ENCODE data around the gene SYNE3. TPM values are rescaled to one million over a fixed set of nuclear protein-coding genes. Genes with fewer than 3 reads are reported as not detected.

Gene SYNE3
- total RNA-seq: 10 to 100 TPM; 47.7 to 52.2 TPM
- 1 to 10 TPM; 4.3 to 9.0 TPM for polyA plus RNA-seq

- H3K9me3 Mint-ChIP-seq: no peaks in the 10 kb centered on the region
- Histone ChIP-seq H3K27ac (ENCODE audit: low read depth, low read length) (peak within 1 kb of the TSS; percentile 83), H3K27me3 (ENCODE audit: insufficient read depth, low read length) (no peaks in the 10 kb centered on the region), H3K4me1 (ENCODE audit: insufficient read depth, low read length) (peaks cover 79% of the 10 kb centered on the region), H3K36me3 (ENCODE audit: insufficient read depth, low read length) (no peaks in the 10 kb centered on the region), H3K4me3 (ENCODE audit: low read length in 2 of 2) (peak within 1 kb of the TSS; percentile 81 to 98), H3K9me3 (ENCODE audit: control insufficient read depth in 1 of 2, low read length in 2 of 2) (no peaks in the 10 kb centered on the region)
- peaks cover 52 to 80% (median 68%) of the 10 kb centered on the region in 4 donors for H3K4me1 Mint-ChIP-seq
- H3K27me3 Mint-ChIP-seq: no peaks in the 10 kb centered on the region
- H3K27ac Mint-ChIP-seq: peak within 1 kb of the TSS; percentile 95 to 98 (median 96)
- peaks cover 0 to 7% of the 10 kb centered on the region in 2 donors for H3K36me3 Mint-ChIP-seq
- peak; percentile 51 to 63 (median 59) for DNase-seq
- ChIA-PET POLR2A (ENCODE audit: partially characterized antibody) (interaction anchor here (1.6 to 4.4 kb wide), 12 partner anchors 9 to 75 kb away, joined by 5 to 70 read pairs (median 11); partner anchors contain the start of gene GLRX5), CTCF (ENCODE audit: partially characterized antibody) (interaction anchor here (0.8 to 6.7 kb wide), 9 partner anchors 9 to 73 kb away, joined by 3 to 77 read pairs (median 5); partner anchors contain the start of gene GLRX5)
- intact Hi-C loops (cut with micrococcal nuclease): loop anchor here (1.0 to 5.0 kb wide), 3 partner anchors 18 to 359 kb away; partner anchors contain the start of gene DICER1
- peak within 1 kb of the TSS; percentile 91 to 96 (median 95) for H3K4me3 Mint-ChIP-seq
Observed at GRCh38 chr14:95516554-95517181, at the start of gene SYNE3. Gene SYNE3, minus strand, starts transcription at chr14:95516650. Its CDS starts 40,829 bp downstream, at chr14:95475821.

GRCh38 chr14:95564060-95564459 is 47.6 kb upstream of the SYNE3 start:
- Mint-ChIP-seq H3K27ac (no peak overlapping the region), H3K27me3 (peaks cover 2 to 5% of the 10 kb centered on the region in 2 donors), H3K9me3 (no peaks in the 10 kb centered on the region), H3K4me3 (no peak overlapping the region), H3K36me3 (no peaks in the 10 kb centered on the region), H3K4me1 (peaks cover 3 to 5% (median 4%) of the 10 kb centered on the region in 4 donors)
- H3K27me3 ChIP-seq (ENCODE audit: insufficient read depth, low read length): no peaks in the 10 kb centered on the region
- H3K9me3 ChIP-seq (ENCODE audit: control insufficient read depth in 1 of 2, low read length in 2 of 2): no peaks in the 10 kb centered on the region
- DNase-seq: no peak
- no peaks in the 10 kb centered on the region for H3K36me3 ChIP-seq (ENCODE audit: insufficient read depth, low read length)
- no peaks in the 10 kb centered on the region for H3K4me1 ChIP-seq (ENCODE audit: insufficient read depth, low read length)
- intact Hi-C loops (cut with micrococcal nuclease): loop anchor here (10.0 kb wide), 1 partner anchor 861 kb away; no protein-coding TSS in a partner anchor
- no peak overlapping the region for H3K4me3 ChIP-seq (ENCODE audit: low read length in 2 of 2)
- CTCF ChIA-PET (ENCODE audit: partially characterized antibody): interaction anchor here (0.9 to 1.6 kb wide), 3 partner anchors 9 to 210 kb away, joined by 3 to 4 read pairs (median 3); no protein-coding TSS in a partner anchor
- POLR2A ChIA-PET (ENCODE audit: partially characterized antibody): no interaction called here
- no peak overlapping the region for H3K27ac ChIP-seq (ENCODE audit: low read depth, low read length)

GRCh38 chr14:95562892-95563685 is 46.6 kb upstream of the SYNE3 start:
- no peaks in the 10 kb centered on the region for H3K36me3 ChIP-seq (ENCODE audit: insufficient read depth, low read length)
- no peak overlapping the region for H3K27ac ChIP-seq (ENCODE audit: low read depth, low read length)
- no peak overlapping the region for H3K4me3 ChIP-seq (ENCODE audit: low read length in 2 of 2)
- DNase-seq: no peak
- intact Hi-C loops (cut with micrococcal nuclease): loop anchor here (10.0 kb wide), 1 partner anchor 862 kb away; no protein-coding TSS in a partner anchor
- peaks cover 2 to 5% of the 10 kb centered on the region in 2 donors for H3K27me3 Mint-ChIP-seq
- ChIA-PET CTCF (ENCODE audit: partially characterized antibody) (interaction anchor here (1.0 to 1.8 kb wide), 6 partner anchors 10 to 431 kb away, joined by 3 to 8 read pairs (median 4); no protein-coding TSS in a partner anchor), POLR2A (ENCODE audit: partially characterized antibody) (no interaction called here)
- peaks cover 0 to 2% (median 0%) of the 10 kb centered on the region in 8 donors for H3K9me3 Mint-ChIP-seq
- H3K4me1 ChIP-seq (ENCODE audit: insufficient read depth, low read length): no peaks in the 10 kb centered on the region
- no peak overlapping the region for H3K27ac Mint-ChIP-seq
- no peaks in the 10 kb centered on the region for H3K36me3 Mint-ChIP-seq
- H3K4me1 Mint-ChIP-seq: peaks cover 3 to 5% (median 4%) of the 10 kb centered on the region in 4 donors
- H3K4me3 Mint-ChIP-seq: no peak overlapping the region
- H3K27me3 ChIP-seq (ENCODE audit: insufficient read depth, low read length): no peaks in the 10 kb centered on the region
- H3K9me3 ChIP-seq (ENCODE audit: control insufficient read depth in 1 of 2, low read length in 2 of 2): no peaks in the 10 kb centered on the region

- intact Hi-C loops (cut with micrococcal nuclease): loop anchor here (1.0 to 10.0 kb wide), 3 partner anchors 122 to 864 kb away; no protein-coding TSS in a partner anchor
- Histone ChIP-seq H3K9me3 (ENCODE audit: control insufficient read depth in 1 of 2, low read length in 2 of 2) (no peaks in the 10 kb centered on the region), H3K27me3 (ENCODE audit: insufficient read depth, low read length) (no peaks in the 10 kb centered on the region), H3K4me1 (ENCODE audit: insufficient read depth, low read length) (no peaks in the 10 kb centered on the region), H3K36me3 (ENCODE audit: insufficient read depth, low read length) (no peaks in the 10 kb centered on the region), H3K27ac (ENCODE audit: low read depth, low read length) (no peak overlapping the region), H3K4me3 (ENCODE audit: low read length in 2 of 2) (no peak overlapping the region)
- Mint-ChIP-seq H3K27ac (no peak overlapping the region), H3K9me3 (peaks cover 0 to 2% (median 0%) of the 10 kb centered on the region in 8 donors), H3K36me3 (no peaks in the 10 kb centered on the region), H3K4me3 (no peak overlapping the region), H3K4me1 (peaks cover 3 to 5% (median 4%) of the 10 kb centered on the region in 4 donors), H3K27me3 (peaks cover 2 to 5% of the 10 kb centered on the region in 2 donors)
- DNase-seq: peak; percentile 69 to 79 (median 78)
- ChIA-PET POLR2A (ENCODE audit: partially characterized antibody) (no interaction called here), CTCF (ENCODE audit: partially characterized antibody) (interaction anchor here (0.7 to 2.4 kb wide), 11 partner anchors 15 to 713 kb away, joined by 3 to 26 read pairs (median 7); partner anchors contain the start of gene TCL1B)
Observed at GRCh38 chr14:95561001-95561412, 44.6 kb upstream of the SYNE3 start.

- peaks cover 2 to 5% of the 10 kb centered on the region in 2 donors for H3K27me3 Mint-ChIP-seq
- intact Hi-C loops (cut with micrococcal nuclease): no loop called here
- POLR2A ChIA-PET (ENCODE audit: partially characterized antibody): no interaction called here
Observed at GRCh38 chr14:95559203-95559602, 42.8 kb upstream of the SYNE3 start.

GRCh38 chr14:95557832-95558231 is 41.4 kb upstream of the SYNE3 start:
- intact Hi-C loops (cut with micrococcal nuclease): no loop called here

More at GRCh38 chr14:95559203-95559602, 42.8 kb upstream of the SYNE3 start:
- CTCF ChIA-PET (ENCODE audit: partially characterized antibody): interaction anchor here (0.7 to 2.4 kb wide), 17 partner anchors 8 to 439 kb away, joined by 3 to 26 read pairs (median 4); no protein-coding TSS in a partner anchor
- Histone ChIP-seq H3K27ac (ENCODE audit: low read depth, low read length) (no peak overlapping the region), H3K9me3 (ENCODE audit: control insufficient read depth in 1 of 2, low read length in 2 of 2) (no peaks in the 10 kb centered on the region), H3K4me1 (ENCODE audit: insufficient read depth, low read length) (no peaks in the 10 kb centered on the region), H3K4me3 (ENCODE audit: low read length in 2 of 2) (no peak overlapping the region), H3K27me3 (ENCODE audit: insufficient read depth, low read length) (no peaks in the 10 kb centered on the region), H3K36me3 (ENCODE audit: insufficient read depth, low read length) (no peaks in the 10 kb centered on the region)
- Mint-ChIP-seq H3K4me3 (no peak overlapping the region), H3K4me1 (peaks cover 3 to 5% (median 4%) of the 10 kb centered on the region in 4 donors), H3K36me3 (no peaks in the 10 kb centered on the region), H3K27ac (peak overlapping the region in 1 of 7 donors; percentile 58), H3K9me3 (peaks cover 0 to 2% (median 0%) of the 10 kb centered on the region in 8 donors)
- DNase-seq: no peak

More at GRCh38 chr14:95557832-95558231, 41.4 kb upstream of the SYNE3 start:
- Histone ChIP-seq H3K27ac (ENCODE audit: low read depth, low read length) (no peak overlapping the region), H3K36me3 (ENCODE audit: insufficient read depth, low read length) (no peaks in the 10 kb centered on the region), H3K27me3 (ENCODE audit: insufficient read depth, low read length) (no peaks in the 10 kb centered on the region), H3K4me1 (ENCODE audit: insufficient read depth, low read length) (no peaks in the 10 kb centered on the region), H3K4me3 (ENCODE audit: low read length in 2 of 2) (no peak overlapping the region), H3K9me3 (ENCODE audit: control insufficient read depth in 1 of 2, low read length in 2 of 2) (no peaks in the 10 kb centered on the region)
- DNase-seq: no peak
- Mint-ChIP-seq H3K4me1 (peaks cover 3 to 5% (median 4%) of the 10 kb centered on the region in 4 donors), H3K9me3 (peaks cover 0 to 2% (median 0%) of the 10 kb centered on the region in 8 donors), H3K4me3 (no peak overlapping the region), H3K36me3 (no peaks in the 10 kb centered on the region), H3K27me3 (peaks cover 2 to 5% of the 10 kb centered on the region in 2 donors), H3K27ac (no peak overlapping the region)
- CTCF ChIA-PET (ENCODE audit: partially characterized antibody): interaction anchor here (1.6 to 2.2 kb wide), 2 partner anchors 8 to 131 kb away, joined by 6 to 7 read pairs; no protein-coding TSS in a partner anchor
- POLR2A ChIA-PET (ENCODE audit: partially characterized antibody): no interaction called here
